Measurements from ENCODE around the gene RYR2.

Gene RYR2

GRCh38 chr1:237206065-237206414 lies 164.1 kb downstream of the RYR2 start:
- no peak for DNase-seq

GRCh38 chr1:237211031-237211430 lies 169.0 kb downstream of the RYR2 start:
- no peak for DNase-seq

GRCh38 chr1:237211540-237211939 lies 169.6 kb downstream of the RYR2 start:
- no peak for DNase-seq

GRCh38 chr1:237219751-237220642 lies 178.0 kb downstream of the RYR2 start:
- no peak for DNase-seq

- DNase-seq, result no peak
These were observed 181.4 kb downstream of the RYR2 start for GRCh38 chr1:237223419-237223818.

GRCh38 chr1:237226177-237226944 lies 184.4 kb downstream of the RYR2 start:
- no peak for DNase-seq

- no peak for DNase-seq
These were observed 185.5 kb downstream of the RYR2 start for GRCh38 chr1:237227476-237227875.

- no peak for DNase-seq
These were observed 186.4 kb downstream of the RYR2 start for GRCh38 chr1:237228421-237228820.

- DNase-seq, result no peak
These were observed 187.3 kb downstream of the RYR2 start for GRCh38 chr1:237229333-237229732.

GRCh38 chr1:237232501-237232900 lies 190.5 kb downstream of the RYR2 start:
- DNase-seq, result no peak

GRCh38 chr1:237235091-237235490 lies 193.1 kb downstream of the RYR2 start:
- no peak for DNase-seq

GRCh38 chr1:237237721-237238120 lies 195.7 kb downstream of the RYR2 start:
- DNase-seq, result no peak

- no peak for DNase-seq
These were observed 197.3 kb downstream of the RYR2 start for GRCh38 chr1:237239248-237239647.

GRCh38 chr1:237241038-237241437 lies 199.1 kb downstream of the RYR2 start:
- no peak for DNase-seq

GRCh38 chr1:237244778-237245177 lies 202.8 kb downstream of the RYR2 start:
- no peak for DNase-seq

GRCh38 chr1:237247442-237247841 lies 205.5 kb downstream of the RYR2 start:
- DNase-seq, result no peak

- DNase-seq, result no peak
These were observed 207.1 kb downstream of the RYR2 start for GRCh38 chr1:237249120-237249519.

GRCh38 chr1:237250055-237250454 lies 208.1 kb downstream of the RYR2 start:
- DNase-seq, result no peak

- no peak for DNase-seq
These were observed 213.1 kb downstream of the RYR2 start for GRCh38 chr1:237255071-237255470.

GRCh38 chr1:237258871-237259270 lies 216.9 kb downstream of the RYR2 start:
- no peak for DNase-seq

GRCh38 chr1:237261198-237261597 lies 219.2 kb downstream of the RYR2 start:
- DNase-seq, result no peak

- DNase-seq, result no peak
These were observed 225.8 kb downstream of the RYR2 start for GRCh38 chr1:237267743-237268142.

- no peak for DNase-seq
These were observed 228.0 kb downstream of the RYR2 start for GRCh38 chr1:237269938-237270337.

GRCh38 chr1:237270353-237270752 lies 228.4 kb downstream of the RYR2 start:
- no peak for DNase-seq
